Psoas muscle (tissue), 8 donors: ENCODE data around the gene SFMBT1. TPM values are rescaled to one million over a fixed set of nuclear protein-coding genes. Genes with fewer than 3 reads are reported as not detected.
A peak's percentile ranks its signal among the peaks of the same experiment; 100 is the strongest.

Source experiments
- ATAC-seq, 4 donors: fragments of 200-7000 bp; cut with Tn5 transposase; one replicate each; pipeline ENCODE4 v1.9.1; 2020; ENCODE audit warnings: moderate library complexity in 3 of 4, mild to moderate bottlenecking in 2 of 4
- DNase-seq, 2 donors: peaks; one replicate each; pipeline ENCODE4 v3.0.0-alpha.2; 2020
- H3K27ac ChIP-seq: fragments of 200-600 bp; one replicate; pipeline ENCODE4 v1.8.0; 2022
- H3K27me3 ChIP-seq, 3 donors: fragments of 200-600 bp in 1 of 3; one replicate each; pipeline versions ENCODE4 v1.6.1 to v1.8.0; 2013 to 2022; ENCODE audit warnings: low read length in 2 of 3, mild to moderate bottlenecking in 2 of 3, moderate library complexity in 1 of 3; ENCODE audit not compliant: insufficient read depth in 3 of 3
- H3K36me3 ChIP-seq, 2 donors: fragments of 200-600 bp in 1 of 2; one replicate each; pipeline versions ENCODE4 v1.6.1 to v1.8.0; 2013 to 2022; ENCODE audit warnings: low read depth in 1 of 2, mild to moderate bottlenecking in 1 of 2, moderate library complexity in 1 of 2; ENCODE audit not compliant: insufficient read depth in 1 of 2
- H3K4me1 ChIP-seq: fragments of 200-600 bp; one replicate; pipeline ENCODE4 v1.8.0; 2022
- H3K4me3 ChIP-seq: fragments of 200-600 bp; one replicate; pipeline ENCODE4 v1.8.0; 2022; ENCODE audit warnings: mild to moderate bottlenecking
- H3K9me3 ChIP-seq: fragments of 200-600 bp; one replicate; pipeline ENCODE4 v1.8.0; 2022
- WGBS, 3 donors: extraction: QIAGEN DNeasy Blood & Tissue Kit; methylation state at CpG; one replicate each; pipeline versions ENCODE4 v1.1.6 to v1.1.7; 2013; 5-methylcytosine and 5-hydroxymethylcytosine counted together
- intact Hi-C, 2 donors: fragments of 100-400 bp; cut with DNase I; formaldehyde crosslinking; loops; one replicate each; pipeline versions ENCODE4 v1.11.0 to v1.14.2; 2022
- polyA plus RNA-seq, 3 donors: library from polyadenylated mRNA; stranded (reverse); fragments of 200-250 nt; gene quantifications; one replicate each; pipeline ENCODE4 v1.2.3, GENCODE V29; 2013
- total RNA-seq, 4 donors: library from RNA; stranded (reverse); fragmentation: NEBNext Ultra II Directional in 2 of 4; extraction: Animal tissue kit (Norgen Biotek cat#: 25700) in 2 of 4; gene quantifications; one replicate each; pipeline versions ENCODE4 v1.2.1 to v1.2.4, GENCODE V29; 2021 to 2023
- TF ChIP-seq, protein P1 (sequence below): fragments of 200-600 bp; IDR thresholded peaks from one replicate; pipeline ENCODE4 v1.8.0; 2022; ENCODE audit warnings: antibody characterized with exemption
- donor health status: healthy with polysubstance abuse.
- donor health status: DM: no; HTN: no; CAD: no; lungs with moderate emphysema.
- donor health status: Bipolar disorder and iron deficiency.
- donor health status: healthy.
- donor health status: DM: yes; HTN: yes; CAD: no.
- donor health status: DM: no; HTN: no; CAD: no.
- donor health status: DM: no; HTN: no; CAD: no.
- donor health status: DM: yes; HTN: yes; CAD: no.

Gene SFMBT1
- total and polyA plus RNA-seq, 7 donors: 6.7 to 25.0 (median 16.3) TPM

DNA sequence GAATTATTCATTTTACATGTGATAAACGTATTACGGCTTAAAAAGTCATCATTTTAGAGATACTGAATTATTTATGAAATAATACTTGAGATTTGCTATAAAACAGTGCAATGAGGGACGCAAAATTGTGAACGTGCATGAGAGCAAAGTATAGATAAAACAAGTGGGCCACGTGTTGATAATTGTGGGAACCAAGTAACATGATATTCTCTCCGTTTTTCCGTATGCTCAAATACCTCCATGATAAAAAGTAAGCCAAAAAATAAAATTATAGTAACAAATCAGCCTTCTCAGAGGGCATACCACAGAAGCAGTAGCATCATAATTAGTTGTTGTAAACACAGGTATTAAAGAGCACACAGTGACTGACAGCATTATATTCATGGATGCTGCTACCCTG, 42.6 kb downstream of the SFMBT1 start:
- Histone ChIP-seq H3K4me3 (no peak overlapping the region), H3K36me3 (no peaks in the 10 kb centered on the region), H3K9me3 (no peaks in the 10 kb centered on the region), H3K4me1 (no peaks in the 10 kb centered on the region), H3K27me3 (no peaks in the 10 kb centered on the region), H3K27ac (no peak overlapping the region)
- intact Hi-C loops: loop anchor here in 1 of 2 donors (5.0 kb wide), 1 partner anchor 34 kb away; no protein-coding TSS in a partner anchor
- ATAC-seq (no peak), DNase-seq (no peak)
- TF ChIP-seq, protein P1, sequence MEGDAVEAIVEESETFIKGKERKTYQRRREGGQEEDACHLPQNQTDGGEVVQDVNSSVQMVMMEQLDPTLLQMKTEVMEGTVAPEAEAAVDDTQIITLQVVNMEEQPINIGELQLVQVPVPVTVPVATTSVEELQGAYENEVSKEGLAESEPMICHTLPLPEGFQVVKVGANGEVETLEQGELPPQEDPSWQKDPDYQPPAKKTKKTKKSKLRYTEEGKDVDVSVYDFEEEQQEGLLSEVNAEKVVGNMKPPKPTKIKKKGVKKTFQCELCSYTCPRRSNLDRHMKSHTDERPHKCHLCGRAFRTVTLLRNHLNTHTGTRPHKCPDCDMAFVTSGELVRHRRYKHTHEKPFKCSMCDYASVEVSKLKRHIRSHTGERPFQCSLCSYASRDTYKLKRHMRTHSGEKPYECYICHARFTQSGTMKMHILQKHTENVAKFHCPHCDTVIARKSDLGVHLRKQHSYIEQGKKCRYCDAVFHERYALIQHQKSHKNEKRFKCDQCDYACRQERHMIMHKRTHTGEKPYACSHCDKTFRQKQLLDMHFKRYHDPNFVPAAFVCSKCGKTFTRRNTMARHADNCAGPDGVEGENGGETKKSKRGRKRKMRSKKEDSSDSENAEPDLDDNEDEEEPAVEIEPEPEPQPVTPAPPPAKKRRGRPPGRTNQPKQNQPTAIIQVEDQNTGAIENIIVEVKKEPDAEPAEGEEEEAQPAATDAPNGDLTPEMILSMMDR: no peak
- 79 to 90% (median 81%) methylated on average over 7 of the region's 7 CpGs for WGBS, 3 donors

DNA sequence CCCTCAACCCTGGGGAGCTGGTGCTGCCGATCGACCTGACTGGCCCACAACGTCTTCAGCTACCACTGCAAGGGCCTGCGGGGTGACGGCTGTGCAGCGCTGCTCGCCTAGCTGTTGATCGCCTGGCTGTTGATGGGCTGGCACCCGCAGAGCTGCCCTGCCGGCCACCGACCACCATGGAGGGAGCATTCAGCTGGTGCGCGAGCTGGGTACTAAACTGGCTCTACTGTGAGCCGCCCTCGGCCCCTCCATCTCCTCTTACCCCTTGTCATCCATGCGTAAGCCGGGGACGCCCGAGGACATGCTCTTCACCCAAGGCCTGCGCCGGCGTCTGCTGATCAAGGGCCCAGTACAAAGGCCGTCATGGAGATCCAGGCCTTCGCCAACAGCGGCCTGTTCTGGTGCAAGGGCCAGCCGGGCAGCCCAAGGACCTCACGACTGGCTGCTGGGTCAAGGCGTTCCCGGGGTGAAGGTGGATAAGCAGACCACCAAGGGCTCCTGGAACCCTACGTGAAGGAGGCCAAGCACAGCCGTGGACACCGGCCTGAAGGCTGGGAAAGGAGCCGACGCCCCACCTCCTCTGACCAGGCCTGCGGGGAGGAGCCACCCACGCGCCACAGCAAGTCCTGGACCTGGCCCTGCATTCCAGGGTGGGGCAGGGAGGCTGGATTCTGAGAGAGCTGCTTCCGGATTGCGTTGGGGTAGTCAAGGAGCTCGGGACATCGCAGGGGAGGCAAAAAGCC, 46.9 kb downstream of the SFMBT1 start:
- no peaks in the 10 kb centered on the region for H3K9me3 ChIP-seq
- no peaks in the 10 kb centered on the region for H3K36me3 ChIP-seq
- TF ChIP-seq, protein P1: no peak
- DNase-seq (no peak), ATAC-seq (peak in 1 of 4 donors; percentile 10)
- H3K4me1 ChIP-seq: no peaks in the 10 kb centered on the region
- 97% methylated on average over 41 of the region's 41 CpGs for WGBS, 3 donors
- H3K27me3 ChIP-seq: no peaks in the 10 kb centered on the region
- H3K27ac ChIP-seq: no peak overlapping the region
- no peak overlapping the region for H3K4me3 ChIP-seq
- intact Hi-C loops: no loop called here

DNA sequence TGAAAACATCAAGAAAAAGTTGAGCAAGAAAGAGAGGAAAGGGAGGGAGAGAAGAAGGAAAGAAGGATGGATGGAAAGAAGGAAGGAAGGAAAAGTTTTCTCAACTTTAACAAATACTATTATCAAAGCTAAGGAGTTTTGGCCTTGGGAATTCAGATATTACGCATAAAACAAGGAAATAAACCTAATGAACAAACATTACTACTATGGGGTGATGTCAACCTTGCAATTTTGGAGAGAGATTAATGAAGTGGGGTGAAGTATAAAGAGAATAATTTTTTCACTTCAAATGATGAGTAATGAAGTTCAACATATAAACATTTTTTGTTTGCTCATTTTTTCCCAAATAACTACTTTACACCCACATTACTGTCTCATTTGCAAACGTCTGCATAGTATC, 55.2 kb downstream of the SFMBT1 start:
- Histone ChIP-seq H3K4me3 (no peak overlapping the region), H3K27ac (no peak overlapping the region), H3K36me3 (no peaks in the 10 kb centered on the region), H3K27me3 (no peaks in the 10 kb centered on the region), H3K4me1 (peaks cover 12% of the 10 kb centered on the region), H3K9me3 (no peaks in the 10 kb centered on the region)
- intact Hi-C loops: no loop called here
- ATAC-seq (no peak), DNase-seq (no peak)
- TF ChIP-seq, protein P1: no peak
- 85 to 93% (median 88%) methylated on average over 2 of the region's 2 CpGs for WGBS, 3 donors

DNA sequence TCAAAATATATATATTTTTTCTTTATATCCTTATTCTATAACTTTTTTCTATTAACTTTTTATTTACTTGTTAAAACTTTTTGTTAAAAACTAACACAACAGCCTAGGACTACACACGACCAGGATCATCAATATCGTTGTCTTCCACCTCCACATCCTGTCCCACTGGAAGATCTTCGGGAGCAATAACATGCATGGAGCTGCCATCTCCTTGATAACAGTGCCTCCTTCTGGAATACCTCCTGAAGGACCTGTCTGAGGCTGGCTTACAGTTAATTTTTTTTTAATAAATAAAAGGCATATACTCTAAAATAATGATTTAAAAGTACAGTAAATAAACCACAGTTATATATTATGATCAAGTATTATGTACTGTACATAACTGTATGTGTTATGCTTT, 58.9 kb downstream of the SFMBT1 start:
- H3K27ac ChIP-seq: no peak overlapping the region
- H3K4me1 ChIP-seq: peaks cover 34% of the 10 kb centered on the region
- H3K9me3 ChIP-seq: no peaks in the 10 kb centered on the region
- 38 to 63% (median 41%) methylated on average over 3 of the region's 3 CpGs for WGBS, 3 donors
- intact Hi-C loops: loop anchor here (1.0 to 10.0 kb wide), 3 partner anchors 15 to 135 kb away; no protein-coding TSS in a partner anchor
- no peaks in the 10 kb centered on the region for H3K27me3 ChIP-seq
- no peaks in the 10 kb centered on the region for H3K36me3 ChIP-seq
- peak; percentile 54 to 82 (median 66) for ATAC-seq
- DNase-seq: no peak
- no peak overlapping the region for H3K4me3 ChIP-seq
- TF ChIP-seq, protein P1: peak; percentile 43
